K562 (cell line): Measurements from ENCODE around the gene KLHL29. TPM values are rescaled to one million over a fixed set of nuclear protein-coding genes. Genes with fewer than 3 reads are reported as not detected.

Experiments used
- CREB3L1 ChIP-seq: fragments of 450-650 bp; IDR thresholded peaks from 2 replicates; pipeline ENCODE4 v1.6.1; 2014; ENCODE audit warnings: low read depth, mild to moderate bottlenecking, moderate library complexity, borderline replicate concordance
- E2F4 ChIP-seq: sonication (generic); formaldehyde crosslinking; IDR thresholded peaks from 2 replicates; pipeline ENCODE4 v1.8.0; 2022; ENCODE audit warnings: mild to moderate bottlenecking, low read depth, missing genetic modification reagents
- ETV5 ChIP-seq: sonication (generic); formaldehyde crosslinking; IDR thresholded peaks from 2 replicates; pipeline ENCODE4 v1.4.0; 2020; ENCODE audit warnings: low read depth, mild to moderate bottlenecking, missing genetic modification reagents
- HINFP ChIP-seq: fragments of 450-650 bp; conservative IDR thresholded peaks from 2 replicates; pipeline ENCODE4 v1.6.1; 2016; ENCODE audit warnings: missing genetic modification characterization, low read depth, mild to moderate bottlenecking, control low read depth, missing compliant biosample characterization
- PRMT5 ChIP-seq: sonication (generic); formaldehyde crosslinking; IDR thresholded peaks from 2 replicates; pipeline ENCODE4 v1.5.0; 2020; ENCODE audit warnings: missing genetic modification reagents
- RBM25 ChIP-seq: fragments of 200-400 bp; formaldehyde crosslinking; IDR thresholded peaks from 2 replicates; pipeline ENCODE4 v1.6.1; 2018; ENCODE audit warnings: low read length, low read depth, moderate library complexity; ENCODE audit not compliant: severe bottlenecking
- polyA plus RNA-seq, 8 experiments: library from polyadenylated mRNA; depleted of rRNA in 4 of 8; stranded (reverse) in 5 of 8; unstranded in 3 of 8; fragments of >200 nt; fragmentation: Nextera tagmentation in 2 of 8; fragmentation: Illumina TruSeq in 1 of 8; extraction: Ambion mirVana in 2 of 8; extraction: Trizol in 1 of 8; gene quantifications; 2 replicates each; pipeline versions ENCODE4 v1.2.1 to v1.2.3, GENCODE V29; 2011 to 2014; ENCODE audit warnings: inconsistent platforms in 1 of 8, missing spikeins in 1 of 8
- total RNA-seq, 7 experiments: library from RNA; depleted of rRNA in 6 of 7; stranded (reverse); fragments of >200 nt in 6 of 7; fragmentation: Illumina TruSeq in 2 of 7; extraction: Trizol in 2 of 7; gene quantifications; 2 replicates each; pipeline versions ENCODE4 v1.2.1 to v1.2.3, GENCODE V29; 2011 to 2021; ENCODE audit warnings: low replicate concordance in 1 of 7

KLHL29 gene
- total and polyA plus RNA-seq, 9 of the 15 experiments (the other 6 are each of a cell fraction or from before 2014, with no cell fraction given), result 0.03 to 0.31 (median 0.08) TPM; not detected in 1

GRCh38 chr2:23686405-23687029 lies 301.5 kb downstream of the KLHL29 start (continued):
- TF ChIP-seq CREB3L1 (no peak), ETV5 (CRISPR knock-in tag) (no peak), E2F4 (no peak), RBM25 (no peak), HINFP (tag) (no peak), PRMT5 (CRISPR knock-in tag) (no peak)
